Esophagus (tissue), 2 donors: ENCODE data around the gene LAMC2. TPM values are rescaled to one million over a fixed set of nuclear protein-coding genes. Genes with fewer than 3 reads are reported as not detected.

Experiments used
- H3K27ac ChIP-seq, 2 donors: one replicate each; pipeline ENCODE4 v1.5.1; 2013; ENCODE audit warnings: low read depth in 2 of 2, mild to moderate bottlenecking in 2 of 2, inconsistent platforms in 1 of 2, low read length in 1 of 2, moderate library complexity in 1 of 2
- H3K27me3 ChIP-seq, 2 donors: one replicate each; pipeline ENCODE4 v1.6.1; 2013; ENCODE audit warnings: low read length in 2 of 2, control low read depth in 1 of 2, mild to moderate bottlenecking in 1 of 2; ENCODE audit not compliant: insufficient read depth in 2 of 2, control insufficient read depth in 1 of 2
- H3K36me3 ChIP-seq, 2 donors: one replicate each; pipeline ENCODE4 v1.6.1; 2013; ENCODE audit warnings: low read length in 1 of 2; ENCODE audit not compliant: control insufficient read depth in 2 of 2, insufficient read depth in 2 of 2
- H3K4me1 ChIP-seq, 2 donors: one replicate each; pipeline ENCODE4 v1.6.1; 2013; ENCODE audit warnings: low read length in 1 of 2; ENCODE audit not compliant: control insufficient read depth in 2 of 2, insufficient read depth in 2 of 2
- H3K4me3 ChIP-seq, 2 donors: one replicate each; pipeline ENCODE4 v1.5.1; 2013; ENCODE audit warnings: low read length in 2 of 2, mild to moderate bottlenecking in 2 of 2, low read depth in 1 of 2, moderate library complexity in 1 of 2
- H3K9me3 ChIP-seq, 2 donors: one replicate each; pipeline ENCODE4 v1.6.1; 2013; ENCODE audit warnings: mild to moderate bottlenecking in 2 of 2, low read depth in 1 of 2, low read length in 1 of 2, moderate library complexity in 1 of 2; ENCODE audit not compliant: control insufficient read depth in 2 of 2, insufficient read depth in 1 of 2
- WGBS, 2 donors: extraction: QIAGEN DNeasy Blood & Tissue Kit; methylation state at CpG; one replicate each; pipeline ENCODE4 v1.1.7; 2013; 5-methylcytosine and 5-hydroxymethylcytosine counted together
- polyA plus RNA-seq, 2 donors: library from polyadenylated mRNA; stranded (reverse); fragments of 200-250 nt; gene quantifications; one replicate each; pipeline ENCODE4 v1.2.3, GENCODE V29; 2013
- donor health status: healthy with polysubstance abuse.
- donor health status: Bipolar disorder and iron deficiency.

LAMC2 gene
- polyA plus RNA-seq, 2 donors, result 4.2 to 4.3 TPM

GRCh38 chr1:183283286-183283685 is 97.2 kb downstream of the LAMC2 start:
- Histone ChIP-seq H3K4me3 (no peak overlapping the region), H3K27me3 (no peaks in the 10 kb centered on the region), H3K9me3 (no peaks in the 10 kb centered on the region), H3K36me3 (no peaks in the 10 kb centered on the region), H3K27ac (no peak overlapping the region), H3K4me1 (peaks cover 4 to 31% of the 10 kb centered on the region in 2 donors)
- WGBS, 2 donors, result 56 to 58% methylated on average over 5 of the region's 5 CpGs

GRCh38 chr1:183284086-183284485 is 98.0 kb downstream of the LAMC2 start:
- WGBS, 2 donors, result 78 to 87% methylated on average over 5 of the region's 5 CpGs
- no peaks in the 10 kb centered on the region for H3K36me3 ChIP-seq
- no peak overlapping the region for H3K27ac ChIP-seq
- no peaks in the 10 kb centered on the region for H3K9me3 ChIP-seq
- H3K4me3 ChIP-seq, result no peak overlapping the region
- no peaks in the 10 kb centered on the region for H3K27me3 ChIP-seq
- peaks cover 4 to 26% of the 10 kb centered on the region in 2 donors for H3K4me1 ChIP-seq

GRCh38 chr1:183285256-183285655 is 99.2 kb downstream of the LAMC2 start:
- H3K4me1 ChIP-seq, result peaks cover 0 to 18% of the 10 kb centered on the region in 2 donors
- 95 to 96% methylated on average over 1 of the region's 1 CpG for WGBS, 2 donors
- H3K9me3 ChIP-seq, result no peaks in the 10 kb centered on the region
- H3K27me3 ChIP-seq, result no peaks in the 10 kb centered on the region
- H3K27ac ChIP-seq, result no peak overlapping the region
- H3K4me3 ChIP-seq, result no peak overlapping the region
- H3K36me3 ChIP-seq, result no peaks in the 10 kb centered on the region

DNA sequence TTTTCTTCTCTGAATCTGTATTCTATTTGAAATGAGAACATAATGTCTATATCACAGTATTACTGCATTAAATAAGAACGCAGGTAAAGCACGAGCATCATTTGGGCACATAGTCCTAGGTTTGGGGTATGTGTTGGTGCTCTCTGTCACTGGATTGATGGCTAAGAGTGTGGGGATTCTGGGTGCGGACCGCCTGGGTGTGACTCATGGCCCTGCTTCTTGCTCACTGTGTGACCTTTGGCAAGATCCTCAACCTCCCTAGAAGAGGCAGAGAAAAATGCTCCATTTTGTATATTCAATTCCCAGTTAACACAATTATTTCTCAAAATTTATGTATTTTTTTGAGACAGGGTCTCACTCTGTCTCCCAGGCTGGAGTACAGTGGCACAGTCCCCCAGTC is 99.7 kb downstream of the LAMC2 start:
- Histone ChIP-seq H3K9me3 (no peaks in the 10 kb centered on the region), H3K27ac (no peak overlapping the region), H3K27me3 (no peaks in the 10 kb centered on the region), H3K4me3 (no peak overlapping the region), H3K36me3 (no peaks in the 10 kb centered on the region), H3K4me1 (peaks cover 0 to 18% of the 10 kb centered on the region in 2 donors)
- 65 to 84% methylated on average over 4 of the region's 4 CpGs for WGBS, 2 donors

- WGBS, 2 donors, result 58 to 68% methylated on average over 5 of the region's 5 CpGs
- H3K4me1 ChIP-seq, result peaks cover 0 to 14% of the 10 kb centered on the region in 2 donors
- no peak overlapping the region for H3K27ac ChIP-seq
- H3K27me3 ChIP-seq, result no peaks in the 10 kb centered on the region
- no peaks in the 10 kb centered on the region for H3K9me3 ChIP-seq
- no peaks in the 10 kb centered on the region for H3K36me3 ChIP-seq
- no peak overlapping the region for H3K4me3 ChIP-seq
Observed at GRCh38 chr1:183287191-183287675, 101.2 kb downstream of the LAMC2 start.

DNA sequence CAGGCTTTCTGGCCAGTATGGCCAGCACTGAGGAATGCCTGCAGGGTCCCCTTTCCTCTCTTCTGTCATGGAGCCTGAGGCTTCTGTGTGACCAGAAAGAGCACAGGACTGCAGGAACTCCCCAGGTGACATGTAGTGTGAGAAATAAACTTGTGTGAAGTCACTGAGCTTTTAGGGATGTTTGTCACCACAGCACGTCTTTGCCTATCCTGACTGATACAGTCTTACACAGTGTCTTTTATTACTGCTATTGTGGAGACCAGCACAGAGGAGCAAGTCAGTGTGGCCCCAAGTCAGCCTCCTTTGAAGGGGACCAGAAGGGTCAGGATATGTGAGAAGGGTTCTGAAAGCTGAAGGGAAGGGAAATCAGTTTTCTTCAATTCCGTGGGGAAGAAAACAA is 102.5 kb downstream of the LAMC2 start:
- H3K4me1 ChIP-seq, result peaks cover 0 to 7% of the 10 kb centered on the region in 2 donors
- no peaks in the 10 kb centered on the region for H3K36me3 ChIP-seq
- H3K9me3 ChIP-seq, result no peaks in the 10 kb centered on the region
- WGBS, 2 donors, result 95 to 97% methylated on average over 2 of the region's 2 CpGs
- no peak overlapping the region for H3K4me3 ChIP-seq
- no peak overlapping the region for H3K27ac ChIP-seq
- H3K27me3 ChIP-seq, result no peaks in the 10 kb centered on the region

DNA sequence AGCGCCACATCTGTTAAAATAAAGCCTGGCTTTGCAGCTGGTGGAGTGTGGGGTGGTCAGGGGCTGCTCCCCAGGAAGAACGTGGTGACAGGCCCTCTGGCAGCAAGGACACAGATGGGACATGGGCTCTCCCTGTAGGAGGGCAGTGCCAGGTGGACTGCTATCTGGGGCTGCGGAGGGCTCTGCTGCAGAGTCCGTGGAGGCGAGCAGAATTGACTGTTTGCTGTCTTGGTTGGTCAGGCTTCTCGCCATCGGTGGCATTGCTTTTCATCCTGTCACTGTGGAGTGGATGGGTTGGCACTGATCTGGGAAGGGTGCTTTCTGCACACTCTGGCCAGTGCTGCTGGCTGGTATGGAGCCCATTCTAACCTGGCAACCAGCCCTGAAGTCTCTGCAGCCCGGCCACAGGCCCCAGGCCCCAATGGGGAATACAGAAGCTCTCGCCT is 103.0 kb downstream of the LAMC2 start:
- Histone ChIP-seq H3K27ac (no peak overlapping the region), H3K36me3 (no peaks in the 10 kb centered on the region), H3K4me3 (no peak overlapping the region), H3K27me3 (no peaks in the 10 kb centered on the region), H3K4me1 (peaks cover 0 to 2% of the 10 kb centered on the region in 2 donors), H3K9me3 (no peaks in the 10 kb centered on the region)
- WGBS, 2 donors, result 91 to 92% methylated on average over 9 of the region's 9 CpGs

DNA sequence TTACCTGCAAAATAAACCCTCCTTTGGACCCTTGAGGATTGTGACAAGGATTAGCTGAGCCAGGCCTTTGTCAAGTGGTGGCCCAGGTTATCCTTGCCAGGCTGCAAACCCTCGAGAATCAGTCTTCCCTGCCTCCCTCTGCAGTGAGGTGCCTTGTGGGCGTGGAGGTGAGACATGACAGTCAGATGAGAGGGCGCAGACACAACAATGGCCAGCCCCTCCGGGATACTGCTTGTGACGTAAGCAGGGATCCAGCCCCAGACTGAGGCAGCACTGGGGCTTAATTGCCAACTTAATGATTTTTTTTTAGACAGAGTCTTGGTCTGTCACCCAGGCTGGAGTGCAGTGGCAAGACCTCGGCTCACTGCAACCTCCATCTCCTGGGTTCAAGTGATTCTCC is 104.6 kb downstream of the LAMC2 start:
- H3K4me1 ChIP-seq, result no peaks in the 10 kb centered on the region
- H3K4me3 ChIP-seq, result no peak overlapping the region
- H3K27ac ChIP-seq, result no peak overlapping the region
- WGBS, 2 donors, result 89% methylated on average over 6 of the region's 6 CpGs
- H3K27me3 ChIP-seq, result no peaks in the 10 kb centered on the region
- no peaks in the 10 kb centered on the region for H3K36me3 ChIP-seq
- no peaks in the 10 kb centered on the region for H3K9me3 ChIP-seq

DNA sequence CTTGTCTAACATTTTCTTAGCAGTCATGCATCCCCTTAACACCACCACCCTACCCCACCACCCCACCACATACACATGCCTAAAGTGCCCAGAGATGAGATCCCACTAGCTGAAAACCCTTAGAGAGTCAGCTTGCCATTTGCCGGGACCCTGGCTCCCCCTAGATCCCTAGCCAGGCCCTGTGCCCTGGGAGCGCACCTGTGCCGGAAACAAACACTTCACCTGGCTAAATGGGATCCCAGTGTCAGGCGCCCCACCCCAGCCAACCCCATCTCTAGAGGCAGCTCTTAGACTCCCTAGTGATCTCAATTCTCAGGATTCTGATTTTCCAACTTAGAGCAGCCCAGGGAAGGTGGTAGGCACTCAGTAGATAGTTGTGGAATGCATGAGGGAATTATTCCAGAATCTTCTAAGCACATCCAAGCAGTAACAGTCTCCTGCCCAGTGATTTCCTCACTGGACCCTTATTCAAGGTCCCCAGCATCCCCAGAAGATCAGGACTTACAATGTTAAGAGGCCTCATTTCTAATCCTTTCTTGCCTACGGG is 105.2 kb downstream of the LAMC2 start:
- no peak overlapping the region for H3K4me3 ChIP-seq
- H3K4me1 ChIP-seq, result no peaks in the 10 kb centered on the region
- H3K27me3 ChIP-seq, result no peaks in the 10 kb centered on the region
- H3K9me3 ChIP-seq, result no peaks in the 10 kb centered on the region
- no peaks in the 10 kb centered on the region for H3K36me3 ChIP-seq
- 89% methylated on average over 5 of the region's 5 CpGs for WGBS, 2 donors
- H3K27ac ChIP-seq, result no peak overlapping the region

GRCh38 chr1:183291802-183292514 is 105.9 kb downstream of the LAMC2 start:
- 64 to 66% methylated on average over 11 of the region's 11 CpGs for WGBS, 2 donors
- Histone ChIP-seq H3K4me1 (no peaks in the 10 kb centered on the region), H3K9me3 (no peaks in the 10 kb centered on the region), H3K27me3 (no peaks in the 10 kb centered on the region), H3K4me3 (no peak overlapping the region), H3K27ac (no peak overlapping the region), H3K36me3 (no peaks in the 10 kb centered on the region)
